Measurements from ENCODE around the gene GALNS.
A peak's percentile ranks its signal among the peaks of the same experiment; 100 is the strongest.

GALNS gene

GRCh38 chr16:88814144-88814502 lies 42.6 kb downstream of the GALNS start:
- no peak for DNase-seq

GRCh38 chr16:88813269-88814143 lies 43.2 kb downstream of the GALNS start:
- no peak for DNase-seq

GRCh38 chr16:88812513-88813268 lies 44.1 kb downstream of the GALNS start:
- peak; percentile 33 for DNase-seq

GRCh38 chr16:88811769-88812512 lies 44.8 kb downstream of the GALNS start, which contains the start of gene APRT:
Gene APRT (minus strand): TSS chr16:88811928. CDS start chr16:88811899, 29 bp downstream.
- peak; percentile 87 for DNase-seq

- peak; percentile 82 for DNase-seq
Measured at GRCh38 chr16:88810912-88811768, 45.6 kb downstream of the GALNS start.

- peak; percentile 27 for DNase-seq
Measured at GRCh38 chr16:88810166-88810911, 46.4 kb downstream of the GALNS start.

GRCh38 chr16:88809676-88810165 lies 47.0 kb downstream of the GALNS start:
- no peak for DNase-seq

- no peak for DNase-seq
Measured at GRCh38 chr16:88809068-88809675, 47.6 kb downstream of the GALNS start.

GRCh38 chr16:88807626-88808453 lies 48.9 kb downstream of the GALNS start:
- no peak for DNase-seq

GRCh38 chr16:88807142-88807625 lies 49.6 kb downstream of the GALNS start:
- no peak for DNase-seq

GRCh38 chr16:88806491-88807111 lies 50.1 kb downstream of the GALNS start:
- DNase-seq: no peak

GRCh38 chr16:88805887-88806393 lies 50.8 kb downstream of the GALNS start:
- no peak for DNase-seq

- DNase-seq: no peak
Measured at GRCh38 chr16:88805340-88805715, 51.4 kb downstream of the GALNS start.

GRCh38 chr16:88804552-88805339 lies 52.0 kb downstream of the GALNS start:
- DNase-seq: no peak

- no peak for DNase-seq
Measured at GRCh38 chr16:88804173-88804551, 52.6 kb downstream of the GALNS start.

- peak; percentile 79 for DNase-seq
Measured at GRCh38 chr16:88803264-88803987, 53.3 kb downstream of the GALNS start, which contains the start of gene CDT1. Gene CDT1 (plus strand): TSS chr16:88803789. CDS start chr16:88803832, 43 bp downstream.

GRCh38 chr16:88800277-88800592 lies 56.5 kb downstream of the GALNS start:
- no peak for DNase-seq
